Loucy (cell line): ENCODE measurements around the gene STPG1.

ENCODE experiments used
- H2AFZ ChIP-seq: fragments of 200-600 bp; sonication (generic); 2 replicates; pipeline ENCODE4 v1.6.0; 2016; ENCODE audit warnings: antibody characterized with exemption, mild to moderate bottlenecking, low read length, moderate library complexity
- H3F3A ChIP-seq: fragments of 200-600 bp; 2 replicates; pipeline ENCODE4 v1.6.0; 2016; ENCODE audit warnings: antibody characterized with exemption, low read depth, mild to moderate bottlenecking
- H3K27me3 ChIP-seq: fragments of 200-600 bp; sonication (generic); 2 replicates; pipeline ENCODE4 v1.6.1; 2014; ENCODE audit warnings: low read length, mild to moderate bottlenecking; ENCODE audit not compliant: insufficient read depth, poor library complexity, severe bottlenecking
- H3K36me3 ChIP-seq: fragments of 200-600 bp; sonication (generic); 2 replicates; pipeline ENCODE4 v1.6.1; 2016; ENCODE audit warnings: low read length; ENCODE audit not compliant: insufficient read depth
- H3K4me1 ChIP-seq: fragments of 200-600 bp; sonication (generic); 2 replicates; pipeline ENCODE4 v1.5.1; 2014; ENCODE audit warnings: low read length, mild to moderate bottlenecking; ENCODE audit not compliant: insufficient read depth, poor library complexity, severe bottlenecking
- H3K4me2 ChIP-seq: fragments of 200-600 bp; sonication (generic); 2 replicates; pipeline ENCODE4 v1.6.0; 2014; ENCODE audit warnings: antibody characterized with exemption, low read length, low read depth, mild to moderate bottlenecking; ENCODE audit not compliant: poor library complexity, severe bottlenecking
- H3K4me3 ChIP-seq: fragments of 200-600 bp; sonication (generic); 2 replicates; pipeline ENCODE4 v1.5.1; 2014; ENCODE audit warnings: low read length, mild to moderate bottlenecking, mixed read lengths; ENCODE audit not compliant: poor library complexity, severe bottlenecking
- H3K79me2 ChIP-seq: fragments of 200-600 bp; sonication (generic); 2 replicates; pipeline ENCODE4 v1.6.1; 2014; ENCODE audit warnings: low read length; ENCODE audit not compliant: insufficient read depth
- H3K9ac ChIP-seq: fragments of 200-600 bp; sonication (generic); 2 replicates; pipeline ENCODE4 v1.6.0; 2014; ENCODE audit warnings: mild to moderate bottlenecking, low read depth, low read length, moderate library complexity; ENCODE audit not compliant: poor library complexity, severe bottlenecking
- H3K9me2 ChIP-seq: fragments of 200-600 bp; sonication (generic); replicated peaks from 2 replicates; pipeline ENCODE4 v1.6.1; 2016; ENCODE audit warnings: low read depth, low read length, mixed read lengths
- H3K9me3 ChIP-seq: fragments of 200-600 bp; sonication (generic); 2 replicates; pipeline ENCODE4 v1.6.1; 2014; ENCODE audit warnings: mild to moderate bottlenecking, antibody characterized with exemption, low read length, low read depth; ENCODE audit not compliant: insufficient read depth
- H4K20me1 ChIP-seq: fragments of 200-600 bp; sonication (generic); 2 replicates; pipeline ENCODE4 v1.6.0; 2014; ENCODE audit warnings: antibody characterized with exemption, low read length, mild to moderate bottlenecking; ENCODE audit not compliant: insufficient read depth, poor library complexity, severe bottlenecking
- CTCF ChIP-seq: fragments of 200-600 bp; sonication (generic); conservative IDR thresholded peaks from 2 replicates; pipeline ENCODE4 v1.5.1; 2014; ENCODE audit warnings: mild to moderate bottlenecking, antibody characterized with exemption, low read length
- EZH2phosphoT487 ChIP-seq: fragments of 200-600 bp; IDR thresholded peaks from 2 replicates; pipeline ENCODE4 v1.6.1; 2018; ENCODE audit warnings: antibody characterized with exemption, mild to moderate bottlenecking, moderate library complexity, borderline replicate concordance

The STPG1 gene

GRCh38 chr1:24452922-24453485 is 39.4 kb upstream of the STPG1 start:
- Histone ChIP-seq H3K4me1 (no peaks in the 10 kb centered on the region), H3K79me2 (no peaks in the 10 kb centered on the region), H3F3A (no peaks in the 10 kb centered on the region), H3K4me2 (no peak overlapping the region), H3K36me3 (peaks cover 48% of the 10 kb centered on the region; the same call in 1 of the 2 replicates), H3K9me2 (no peaks in the 10 kb centered on the region), H3K27me3 (no peaks in the 10 kb centered on the region), H2AFZ (no peak overlapping the region), H3K4me3 (no peak overlapping the region), H4K20me1 (no peaks in the 10 kb centered on the region), H3K9ac (no peak overlapping the region), H3K9me3 (no peaks in the 10 kb centered on the region)
- TF ChIP-seq EZH2phosphoT487 (no peak), CTCF (no peak)

DNA sequence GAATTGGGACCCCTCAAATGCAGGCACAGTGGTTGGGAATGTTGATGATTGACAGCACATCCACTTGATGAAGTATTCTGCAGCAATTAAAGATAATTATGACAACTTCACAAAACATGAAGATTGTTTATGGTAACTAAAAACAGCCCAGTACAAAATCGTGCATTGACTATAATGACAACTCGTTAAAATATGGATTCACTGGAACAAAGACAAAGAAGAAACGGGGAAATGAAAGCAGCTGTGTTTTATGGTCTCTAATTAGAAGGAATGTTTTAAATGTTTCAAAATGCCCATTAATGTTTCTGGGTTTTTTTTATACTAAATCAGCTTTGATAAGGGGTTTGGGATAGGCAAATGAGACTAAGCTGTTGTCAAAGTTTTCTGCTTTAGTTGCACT is 38.2 kb upstream of the STPG1 start:
- H3F3A ChIP-seq, result no peaks in the 10 kb centered on the region
- no peaks in the 10 kb centered on the region for H3K9me2 ChIP-seq
- TF ChIP-seq EZH2phosphoT487 (no peak), CTCF (no peak)
- no peaks in the 10 kb centered on the region for H3K9me3 ChIP-seq
- H3K9ac ChIP-seq, result no peak overlapping the region
- no peak overlapping the region for H2AFZ ChIP-seq
- H3K4me3 ChIP-seq, result no peak overlapping the region
- no peaks in the 10 kb centered on the region for H3K27me3 ChIP-seq
- no peaks in the 10 kb centered on the region for H3K79me2 ChIP-seq
- H4K20me1 ChIP-seq, result no peaks in the 10 kb centered on the region
- H3K4me1 ChIP-seq, result no peaks in the 10 kb centered on the region
- H3K36me3 ChIP-seq, result peaks cover 40% of the 10 kb centered on the region; the same call in 1 of the 2 replicates
- H3K4me2 ChIP-seq, result no peak overlapping the region

DNA sequence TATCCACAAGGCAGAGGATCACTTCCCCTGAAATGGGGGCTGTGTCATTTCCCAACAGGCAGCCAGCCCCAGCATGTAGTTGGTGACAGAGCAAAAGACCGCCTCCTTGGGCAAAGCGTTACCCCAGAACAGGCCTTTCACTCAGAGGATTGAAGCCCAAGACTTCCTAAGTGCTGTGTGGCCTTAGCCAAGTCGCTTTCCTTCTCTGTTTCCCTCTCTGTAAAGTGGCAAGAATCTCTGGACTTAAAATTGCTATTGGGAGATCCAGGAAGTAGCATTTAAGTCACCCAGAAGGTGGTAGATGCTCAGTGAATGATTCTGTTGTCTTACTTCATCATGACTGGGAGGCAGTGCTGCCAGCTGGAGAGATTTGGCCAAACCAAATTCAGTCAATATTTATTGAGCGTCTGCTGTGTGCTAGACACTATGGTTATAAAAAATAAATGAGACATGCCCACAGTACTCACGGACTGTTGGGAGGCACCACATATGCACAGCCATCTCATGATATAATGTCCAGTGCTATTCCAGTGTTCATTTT is 37.3 kb upstream of the STPG1 start:
- Histone ChIP-seq H3K79me2 (no peaks in the 10 kb centered on the region), H3K9me3 (no peaks in the 10 kb centered on the region), H3K4me1 (no peaks in the 10 kb centered on the region), H4K20me1 (no peaks in the 10 kb centered on the region), H3K9me2 (no peaks in the 10 kb centered on the region), H3K36me3 (peaks cover 37% of the 10 kb centered on the region; the same call in 1 of the 2 replicates), H3K4me3 (no peak overlapping the region), H3K27me3 (no peaks in the 10 kb centered on the region), H2AFZ (no peak overlapping the region), H3K9ac (no peak overlapping the region), H3K4me2 (no peak overlapping the region), H3F3A (no peaks in the 10 kb centered on the region)
- no peak for TF ChIP-seq CTCF
- no peak for TF ChIP-seq EZH2phosphoT487
